Vagina (tissue), 2 donors: ENCODE data around the gene RAB6B. TPM values are rescaled to one million over a fixed set of nuclear protein-coding genes. Genes with fewer than 3 reads are reported as not detected.

Experiments used
- DNase-seq, 2 donors: peaks; one replicate each; pipeline ENCODE4 v3.0.0-alpha.2; 2017; ENCODE audit errors: extremely low spot score in 2 of 2
- H3K27ac ChIP-seq: fragments of 200-600 bp; sonication (generic); one replicate; pipeline ENCODE4 v1.5.1; 2019
- H3K27me3 ChIP-seq: fragments of 200-600 bp; sonication (generic); one replicate; pipeline ENCODE4 v1.5.1; 2019
- H3K36me3 ChIP-seq, 2 donors: fragments of 200-600 bp; sonication (generic); one replicate each; pipeline ENCODE4 v1.5.1; 2017 to 2019
- H3K4me1 ChIP-seq: fragments of 200-600 bp; sonication (generic); one replicate; pipeline ENCODE4 v1.5.1; 2019
- H3K4me3 ChIP-seq, 2 donors: fragments of 200-600 bp; sonication (generic); 1 replicate in 1 of 2; 2 replicates in 1 of 2; pipeline ENCODE4 v1.5.1; 2016 to 2019
- H3K9me3 ChIP-seq: fragments of 200-600 bp; sonication (generic); one replicate; pipeline ENCODE4 v1.5.1; 2019
- POLR2A ChIP-seq, 2 donors: fragments of 450-650 bp; IDR thresholded peaks; one replicate each; pipeline ENCODE4 v1.6.1; 2017; ENCODE audit warnings: antibody characterized with exemption in 2 of 2, mild to moderate bottlenecking in 2 of 2, moderate library complexity in 2 of 2
- POLR2AphosphoS5 ChIP-seq, 2 donors: sonication (generic); formaldehyde crosslinking; IDR thresholded peaks; one replicate each; pipeline ENCODE4 v1.9.0; 2017; ENCODE audit warnings: antibody characterized with exemption in 2 of 2, mild to moderate bottlenecking in 2 of 2, low read depth in 1 of 2; ENCODE audit not compliant: insufficient read depth in 1 of 2
- intact Hi-C: fragments of 100-400 bp; cut with DNase I; formaldehyde crosslinking; loops from one replicate; pipeline ENCODE4 v1.15.1; 2023
- total RNA-seq: library from RNA; depleted of rRNA; stranded (reverse); fragments of >200 nt; gene quantifications from one replicate; pipeline ENCODE4 v1.2.3, GENCODE V29; 2016
- TF ChIP-seq, protein P1 (sequence below), 3 experiments: fragments of 450-650 bp in 2 of 3; fragments of 200-600 bp in 1 of 3; sonication (generic) in 1 of 3; IDR thresholded peaks; one replicate each; pipeline ENCODE4 v1.5.1; 2017 to 2019; ENCODE audit warnings: antibody characterized with exemption in 3 of 3, mild to moderate bottlenecking in 2 of 3, moderate library complexity in 2 of 3

RAB6B gene
- total RNA-seq, 1 donor from 2014 or later, result 3.7 TPM

GRCh38 chr3:133804896-133805295, 90.8 kb downstream of the RAB6B start:
- intact Hi-C loops, result no loop called here
- no peaks in the 10 kb centered on the region for H3K9me3 ChIP-seq
- DNase-seq, result no peak
- H3K4me1 ChIP-seq, result peaks cover 20% of the 10 kb centered on the region
- no peak overlapping the region for H3K27ac ChIP-seq
- no peaks in the 10 kb centered on the region for H3K27me3 ChIP-seq
- TF ChIP-seq, protein P1, sequence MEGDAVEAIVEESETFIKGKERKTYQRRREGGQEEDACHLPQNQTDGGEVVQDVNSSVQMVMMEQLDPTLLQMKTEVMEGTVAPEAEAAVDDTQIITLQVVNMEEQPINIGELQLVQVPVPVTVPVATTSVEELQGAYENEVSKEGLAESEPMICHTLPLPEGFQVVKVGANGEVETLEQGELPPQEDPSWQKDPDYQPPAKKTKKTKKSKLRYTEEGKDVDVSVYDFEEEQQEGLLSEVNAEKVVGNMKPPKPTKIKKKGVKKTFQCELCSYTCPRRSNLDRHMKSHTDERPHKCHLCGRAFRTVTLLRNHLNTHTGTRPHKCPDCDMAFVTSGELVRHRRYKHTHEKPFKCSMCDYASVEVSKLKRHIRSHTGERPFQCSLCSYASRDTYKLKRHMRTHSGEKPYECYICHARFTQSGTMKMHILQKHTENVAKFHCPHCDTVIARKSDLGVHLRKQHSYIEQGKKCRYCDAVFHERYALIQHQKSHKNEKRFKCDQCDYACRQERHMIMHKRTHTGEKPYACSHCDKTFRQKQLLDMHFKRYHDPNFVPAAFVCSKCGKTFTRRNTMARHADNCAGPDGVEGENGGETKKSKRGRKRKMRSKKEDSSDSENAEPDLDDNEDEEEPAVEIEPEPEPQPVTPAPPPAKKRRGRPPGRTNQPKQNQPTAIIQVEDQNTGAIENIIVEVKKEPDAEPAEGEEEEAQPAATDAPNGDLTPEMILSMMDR (IDR thresholded peaks at IDR 0.05), result no peak
- TF ChIP-seq POLR2AphosphoS5 (IDR thresholded peaks at IDR 0.05; ENCODE audit: insufficient read depth in 1 of 2, low read depth in 1 of 2) (no peak), POLR2A (IDR thresholded peaks at IDR 0.05) (no peak)
- peak overlapping the region in 1 of 2 donors; percentile 92 for H3K4me3 ChIP-seq
- H3K36me3 ChIP-seq, result no peaks in the 10 kb centered on the region

DNA sequence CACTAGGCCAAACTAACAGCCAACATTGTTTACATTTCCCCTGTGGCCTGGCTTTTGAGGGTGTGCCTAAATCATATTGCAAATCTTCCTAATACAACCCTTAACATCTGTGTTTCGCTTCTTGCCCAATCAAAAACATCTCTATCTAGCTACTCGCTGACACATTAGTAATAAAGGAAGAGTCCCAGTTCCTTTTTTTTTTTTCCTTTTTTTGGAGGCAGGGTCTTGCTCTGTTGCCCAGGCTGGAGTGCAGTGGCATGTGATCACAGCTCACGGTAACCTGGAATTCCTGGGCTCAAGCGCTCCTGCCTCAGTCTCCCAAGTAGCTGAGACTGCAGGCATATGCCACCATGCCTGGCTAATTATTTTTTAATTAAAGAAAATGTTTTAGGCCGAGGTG, 92.2 kb downstream of the RAB6B start:
- intact Hi-C loops, result no loop called here
- Histone ChIP-seq H3K36me3 (no peaks in the 10 kb centered on the region), H3K27me3 (no peaks in the 10 kb centered on the region), H3K4me1 (peaks cover 20% of the 10 kb centered on the region), H3K4me3 (no peak overlapping the region), H3K9me3 (no peaks in the 10 kb centered on the region), H3K27ac (no peak overlapping the region)
- DNase-seq, result no peak
- TF ChIP-seq POLR2A (IDR thresholded peaks at IDR 0.05), result no peak
- no peak for TF ChIP-seq POLR2AphosphoS5 (IDR thresholded peaks at IDR 0.05; ENCODE audit: insufficient read depth in 1 of 2, low read depth in 1 of 2)
- TF ChIP-seq, protein P1 (IDR thresholded peaks at IDR 0.05), result no peak

GRCh38 chr3:133799794-133800585, 95.7 kb downstream of the RAB6B start:
- DNase-seq, result no peak
- Histone ChIP-seq H3K36me3 (no peaks in the 10 kb centered on the region), H3K4me3 (no peak overlapping the region), H3K27ac (no peak overlapping the region), H3K4me1 (peaks cover 4% of the 10 kb centered on the region), H3K9me3 (no peaks in the 10 kb centered on the region), H3K27me3 (no peaks in the 10 kb centered on the region)
- TF ChIP-seq, protein P1 (IDR thresholded peaks at IDR 0.05), result no peak
- TF ChIP-seq POLR2A (IDR thresholded peaks at IDR 0.05) (no peak), POLR2AphosphoS5 (IDR thresholded peaks at IDR 0.05; ENCODE audit: insufficient read depth in 1 of 2, low read depth in 1 of 2) (no peak)
- intact Hi-C loops, result no loop called here

- intact Hi-C loops, result no loop called here
- Histone ChIP-seq H3K27me3 (no peaks in the 10 kb centered on the region), H3K4me1 (no peaks in the 10 kb centered on the region), H3K9me3 (no peaks in the 10 kb centered on the region), H3K36me3 (no peaks in the 10 kb centered on the region), H3K4me3 (no peak overlapping the region), H3K27ac (no peak overlapping the region)
- no peak for DNase-seq
- TF ChIP-seq, protein P1 (IDR thresholded peaks at IDR 0.05), result no peak
- TF ChIP-seq POLR2A (IDR thresholded peaks at IDR 0.05) (no peak), POLR2AphosphoS5 (IDR thresholded peaks at IDR 0.05; ENCODE audit: insufficient read depth in 1 of 2, low read depth in 1 of 2) (no peak)
Observed at GRCh38 chr3:133797396-133798105, 98.1 kb downstream of the RAB6B start.
